ENCODE measurements around the gene ZNG1A.

DNA sequence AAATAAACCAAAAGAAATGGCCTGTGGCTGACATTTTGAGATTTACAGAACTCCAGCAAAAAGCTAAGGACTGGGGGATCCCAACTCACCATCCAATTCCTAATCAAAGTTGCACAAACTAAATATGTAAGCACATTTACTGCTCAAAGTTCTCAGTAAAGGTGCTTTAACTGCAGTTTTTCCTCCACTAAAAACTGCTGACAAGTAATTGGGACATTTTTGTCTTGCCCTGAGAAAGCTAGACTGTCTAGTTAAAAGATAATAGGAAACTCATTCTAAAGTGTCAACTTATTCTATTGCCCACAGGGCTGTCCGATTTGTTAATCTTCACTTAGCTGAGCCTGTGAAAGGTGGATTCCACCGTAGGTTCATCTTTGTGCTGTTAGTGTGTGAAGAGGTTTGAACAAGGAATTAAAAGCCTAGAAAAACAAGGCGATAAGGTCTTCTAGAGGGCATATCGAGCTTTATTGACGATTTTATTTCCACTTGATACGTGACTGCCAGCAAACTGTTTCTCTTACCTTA, 36.8 kb upstream of the ZNG1A start:
- no peak for TF ChIP-seq CHD4 (IDR thresholded peaks at IDR 0.05; ENCODE audit: insufficient read depth, insufficient replicate concordance, low read depth, low read length, poor library complexity, severe bottlenecking)
- TF ChIP-seq TRIM24 (IDR thresholded peaks at IDR 0.05) = no peak
- TF ChIP-seq FOXM1 (IDR thresholded peaks at IDR 0.05; ENCODE audit: low read depth) = no peak
- TF ChIP-seq FOXM1 (CRISPR knock-in tag; IDR thresholded peaks at IDR 0.05; ENCODE audit: low read depth) = no peak
- TF ChIP-seq, protein P1, sequence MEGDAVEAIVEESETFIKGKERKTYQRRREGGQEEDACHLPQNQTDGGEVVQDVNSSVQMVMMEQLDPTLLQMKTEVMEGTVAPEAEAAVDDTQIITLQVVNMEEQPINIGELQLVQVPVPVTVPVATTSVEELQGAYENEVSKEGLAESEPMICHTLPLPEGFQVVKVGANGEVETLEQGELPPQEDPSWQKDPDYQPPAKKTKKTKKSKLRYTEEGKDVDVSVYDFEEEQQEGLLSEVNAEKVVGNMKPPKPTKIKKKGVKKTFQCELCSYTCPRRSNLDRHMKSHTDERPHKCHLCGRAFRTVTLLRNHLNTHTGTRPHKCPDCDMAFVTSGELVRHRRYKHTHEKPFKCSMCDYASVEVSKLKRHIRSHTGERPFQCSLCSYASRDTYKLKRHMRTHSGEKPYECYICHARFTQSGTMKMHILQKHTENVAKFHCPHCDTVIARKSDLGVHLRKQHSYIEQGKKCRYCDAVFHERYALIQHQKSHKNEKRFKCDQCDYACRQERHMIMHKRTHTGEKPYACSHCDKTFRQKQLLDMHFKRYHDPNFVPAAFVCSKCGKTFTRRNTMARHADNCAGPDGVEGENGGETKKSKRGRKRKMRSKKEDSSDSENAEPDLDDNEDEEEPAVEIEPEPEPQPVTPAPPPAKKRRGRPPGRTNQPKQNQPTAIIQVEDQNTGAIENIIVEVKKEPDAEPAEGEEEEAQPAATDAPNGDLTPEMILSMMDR (IDR thresholded peaks at IDR 0.05 in 2 of 3, conservative IDR thresholded peaks at IDR 0.05 in 1 of 3; ENCODE audit: insufficient read depth in 2 of 3, low read depth in 1 of 3, low read length in 3 of 3) = no peak
- no peak for TF ChIP-seq CXXC5 (CRISPR knock-in tag; IDR thresholded peaks at IDR 0.05)
- TF ChIP-seq SREBF2 (CRISPR knock-in tag; IDR thresholded peaks at IDR 0.05) = no peak
- no peak for TF ChIP-seq FOXP1 (CRISPR knock-in tag; IDR thresholded peaks at IDR 0.05)
- TF ChIP-seq POLR2A (conservative IDR thresholded peaks at IDR 0.05) = no peak
